K562 treated with DMSO at 1 percent for 12 hours (cell line): ENCODE data around the gene ERCC4. TPM values are rescaled to one million over a fixed set of nuclear protein-coding genes. Genes with fewer than 3 reads are reported as not detected.

Source experiments
- total RNA-seq: library from RNA; unstranded; fragments of 300-600 nt; gene quantifications from 2 replicates; pipeline ENCODE4 v1.2.3, GENCODE V29; 2022; ENCODE audit not compliant: insufficient read depth

Gene ERCC4
- 0.97 and 4.7 TPM in 2 replicates for total RNA-seq

GRCh38 chr16:13919683-13920509, at the start of gene ERCC4:
ERCC4 (plus strand) TSS chr16:13920154; CDS start chr16:13920166, 12 bp downstream.

Other genes starting within 250 kb of the ERCC4 start
- gene MRTFB, start 151.2 kb downstream of the ERCC4 start, total RNA-seq = 2.5 and 13.6 TPM in 2 replicates